IMR-90 (cell line): ENCODE measurements around the gene LIMS2. TPM values are rescaled to one million over a fixed set of nuclear protein-coding genes. Genes with fewer than 3 reads are reported as not detected.

Experiments used
- ATAC-seq: fragments of 200-7000 bp; cut with Tn5 transposase; 2 replicates; pipeline ENCODE4 v1.9.1; 2020; ENCODE audit warnings: low read depth, mild to moderate bottlenecking, moderate library complexity
- BruUV-seq: library from RNA; stranded (reverse); fragments of 400-500 nt; replicated peaks from 2 replicates; lab custom pipeline; 2021; lab: Mats Ljungman, UMichigan
- CTCF ChIA-PET: fragments of 300-600 bp; formaldehyde crosslinking; extraction: SDS; loops from one replicate; lab custom pipeline; 2021; ENCODE audit warnings: antibody characterized with exemption; lab: Yijun Ruan, JAX
- POLR2A ChIA-PET: fragments of 300-600 bp; sonication (Branson Sonifier 250); formaldehyde crosslinking; loops from one replicate; lab custom pipeline; 2022; ENCODE audit warnings: antibody characterized with exemption; ENCODE audit not compliant: unreplicated experiment; lab: Charles Lee
- DNase-seq: peaks from one replicate; pipeline ENCODE4 v3.0.0; 2013
- H2AFZ ChIP-seq: replicated peaks from 2 replicates; pipeline ENCODE3; 2013; ENCODE audit warnings: low read length, mild to moderate bottlenecking; ENCODE audit not compliant: poor library complexity
- H2AK5ac ChIP-seq: 2 replicates; pipeline ENCODE4 v1.6.1; 2013; ENCODE audit warnings: low read depth, low read length, inconsistent platforms
- H2AK9ac ChIP-seq: replicated peaks from 2 replicates; pipeline ENCODE3; 2013; ENCODE audit warnings: mild to moderate bottlenecking, low read depth, low read length, moderate library complexity; ENCODE audit not compliant: poor library complexity
- H2BK120ac ChIP-seq: 2 replicates; pipeline ENCODE4 v1.6.1; 2013; ENCODE audit warnings: low read depth, low read length, inconsistent platforms
- H2BK15ac ChIP-seq: 3 replicates; pipeline ENCODE4 v1.6.1; 2013; ENCODE audit warnings: low read depth, low read length, inconsistent platforms
- H2BK20ac ChIP-seq: 2 replicates; pipeline ENCODE4 v1.6.1; 2013; ENCODE audit warnings: low read depth, mild to moderate bottlenecking, inconsistent platforms, low read length, moderate library complexity
- H2BK5ac ChIP-seq: 2 replicates; pipeline ENCODE4 v1.6.1; 2013; ENCODE audit warnings: mild to moderate bottlenecking, low read depth, low read length, inconsistent platforms; ENCODE audit not compliant: poor library complexity, severe bottlenecking
- H3K14ac ChIP-seq: replicated peaks from 2 replicates; pipeline ENCODE4 v1.6.1; 2013; ENCODE audit warnings: low read depth, low read length, inconsistent platforms
- H3K18ac ChIP-seq: 2 replicates; pipeline ENCODE4 v1.6.1; 2013; ENCODE audit warnings: low read depth, low read length, control low read depth
- H3K23ac ChIP-seq: 2 replicates; pipeline ENCODE4 v1.6.1; 2013; ENCODE audit warnings: low read depth, low read length, inconsistent platforms
- H3K27ac ChIP-seq: 2 replicates; pipeline ENCODE4 v1.5.1; 2013; ENCODE audit warnings: mild to moderate bottlenecking, control low read depth, low read length; ENCODE audit not compliant: insufficient read depth
- H3K27me3 ChIP-seq: 2 replicates; pipeline ENCODE4 v1.6.1; 2013; ENCODE audit warnings: low read length; ENCODE audit not compliant: control insufficient read depth, insufficient read depth
- H3K36me3 ChIP-seq: 2 replicates; pipeline ENCODE4 v1.6.1; 2013; ENCODE audit warnings: low read length, mixed read lengths; ENCODE audit not compliant: control insufficient read depth, insufficient read depth
- H3K4ac ChIP-seq: 2 replicates; pipeline ENCODE4 v1.6.1; 2013; ENCODE audit warnings: low read depth, low read length, inconsistent platforms
- H3K4me1 ChIP-seq: 2 replicates; pipeline ENCODE4 v1.6.1; 2013; ENCODE audit warnings: low read length, mixed read lengths; ENCODE audit not compliant: control insufficient read depth, insufficient read depth
- H3K4me2 ChIP-seq: 2 replicates; pipeline ENCODE4 v1.6.1; 2013; ENCODE audit warnings: low read depth, mild to moderate bottlenecking, control low read depth, low read length, moderate library complexity
- H3K4me3 ChIP-seq: 2 replicates; pipeline ENCODE4 v1.5.1; 2013; ENCODE audit warnings: low read depth, mild to moderate bottlenecking, control low read depth, low read length, moderate library complexity; ENCODE audit not compliant: insufficient read depth
- H3K56ac ChIP-seq: 2 replicates; pipeline ENCODE4 v1.6.1; 2013; ENCODE audit warnings: low read length, inconsistent platforms; ENCODE audit not compliant: insufficient read depth; ENCODE audit errors: extremely low read depth
- H3K79me1 ChIP-seq, 2 experiments: 2 replicates each; pipeline ENCODE4 v1.6.1; 2013; ENCODE audit warnings: low read length in 2 of 2, inconsistent platforms in 1 of 2, low read depth in 1 of 2
- H3K9ac ChIP-seq: 2 replicates; pipeline ENCODE4 v1.6.1; 2013; ENCODE audit warnings: low read depth, low read length, control low read depth
- H3K9me1 ChIP-seq: 2 replicates; pipeline ENCODE4 v1.6.1; 2013; ENCODE audit warnings: low read length, inconsistent platforms; ENCODE audit not compliant: insufficient read depth
- H3K9me3 ChIP-seq: 2 replicates; pipeline ENCODE4 v1.6.1; 2013; ENCODE audit warnings: low read length; ENCODE audit not compliant: control insufficient read depth, insufficient read depth
- H4K20me1 ChIP-seq: 2 replicates; pipeline ENCODE4 v1.6.1; 2013; ENCODE audit warnings: low read length, inconsistent platforms; ENCODE audit not compliant: insufficient read depth
- H4K5ac ChIP-seq: 2 replicates; pipeline ENCODE4 v1.6.1; 2013; ENCODE audit warnings: mild to moderate bottlenecking, low read depth, low read length, control low read depth
- H4K8ac ChIP-seq, 2 experiments: 2 replicates each; pipeline ENCODE4 v1.6.1; 2013; ENCODE audit warnings: low read depth in 2 of 2, low read length in 2 of 2, control low read depth in 1 of 2, inconsistent platforms in 1 of 2
- H4K91ac ChIP-seq: 2 replicates; pipeline ENCODE4 v1.6.1; 2013; ENCODE audit warnings: low read depth, low read length, inconsistent platforms; ENCODE audit not compliant: insufficient read depth
- CEBPB ChIP-seq: IDR thresholded peaks from 2 replicates; pipeline ENCODE4 v1.6.1; 2012; ENCODE audit warnings: low read depth, low read length, improper control_type of control experiment
- CHD1 ChIP-seq: IDR thresholded peaks from 2 replicates; pipeline ENCODE4 v1.6.1; 2012; ENCODE audit warnings: low read depth, low read length, improper control_type of control experiment
- ELK1 ChIP-seq: fragments of 150-350 bp; IDR thresholded peaks from 2 replicates; pipeline ENCODE4 v1.6.1; 2016; ENCODE audit warnings: low read depth, mild to moderate bottlenecking, low read length, moderate library complexity, borderline replicate concordance
- MAZ ChIP-seq: IDR thresholded peaks from 2 replicates; pipeline ENCODE4 v1.6.1; 2012; ENCODE audit warnings: low read depth, mild to moderate bottlenecking, low read length, improper control_type of control experiment, moderate library complexity, borderline replicate concordance
- NFE2L2 ChIP-seq: fragments of 150-350 bp; IDR thresholded peaks from 2 replicates; pipeline ENCODE4 v1.6.1; 2016; ENCODE audit warnings: low read depth, mild to moderate bottlenecking, low read length
- SMC3 ChIP-seq: fragments of 150-350 bp; IDR thresholded peaks from 2 replicates; pipeline ENCODE4 v1.6.1; 2016; ENCODE audit warnings: low read depth, mild to moderate bottlenecking, antibody characterized with exemption, low read length, moderate library complexity
- WGBS, 2 experiments: methylation state at CpG; one replicate each; pipeline versions ENCODE4 v1.1.5 to v1.1.7; 2013; ENCODE audit warnings: missing lambda C conversion rate in 2 of 2; ENCODE audit not compliant: insufficient read length in 1 of 2; ENCODE audit errors: extremely low coverage in 2 of 2; 5-methylcytosine and 5-hydroxymethylcytosine counted together
- dilution Hi-C: fragments of 300-500 bp; cut with HindIII; formaldehyde crosslinking; loops from one replicate; pipeline ENCODE4 v1.14.3; 2018; ENCODE audit warnings: low sequenced_read_pairs; ENCODE audit not compliant: unreplicated experiment
- in situ Hi-C: fragments of 300-500 bp; cut with MboI; formaldehyde crosslinking; loops from 3 replicates; pipeline ENCODE4 v1.14.3; 2019; ENCODE audit warnings: low sequenced_read_pairs, inconsistent platforms, mixed read lengths
- intact Hi-C: fragments of 100-400 bp; cut with micrococcal nuclease; formaldehyde crosslinking; loops from 2 replicates; pipeline ENCODE4 v1.10.0; 2022
- polyA plus RNA-seq, 3 experiments: library from polyadenylated mRNA; depleted of rRNA; stranded (reverse); fragments of >200 nt; gene quantifications; 2 replicates each; pipeline ENCODE4 v1.2.3, GENCODE V29; 2012; ENCODE audit warnings: low replicate concordance in 1 of 3
- total RNA-seq: library from RNA; depleted of rRNA; stranded (reverse); fragments of >200 nt; gene quantifications from 2 replicates; pipeline ENCODE4 v1.2.3, GENCODE V29; 2012

LIMS2 gene
- total and polyA plus RNA-seq, 2 of the 4 experiments (the other 2 are of a cell fraction): 1.3 to 18.8 TPM

DNA sequence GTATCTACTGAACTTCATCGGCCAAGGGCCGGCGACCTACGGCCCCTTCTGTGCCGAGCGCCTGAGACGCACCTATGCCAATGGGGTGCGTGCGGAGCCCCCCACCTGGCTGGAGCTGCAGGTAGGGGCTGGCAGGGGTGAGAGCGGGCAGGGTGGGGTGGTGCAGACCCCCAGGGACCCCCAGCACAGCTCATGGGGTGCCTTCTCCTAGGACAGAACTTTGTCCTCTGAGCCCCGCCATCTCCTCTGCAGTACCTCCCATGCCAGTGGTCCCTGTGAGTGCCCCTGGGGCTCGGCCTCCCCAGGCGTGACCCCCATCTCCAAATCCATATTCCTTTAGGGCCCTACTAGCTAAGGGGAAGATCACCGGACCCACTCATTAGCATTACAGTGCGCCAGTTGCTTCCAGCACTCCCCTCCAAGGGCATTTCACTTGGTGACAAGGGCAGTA lies 53.3 kb downstream of the LIMS2 start:
- Histone ChIP-seq H4K5ac (no peak overlapping the region), H3K9me3 (no peaks in the 10 kb centered on the region), H2AFZ (no peak overlapping the region), H3K9ac (no peak overlapping the region), H4K20me1 (no peaks in the 10 kb centered on the region), H3K4me2 (no peak overlapping the region), H3K4me3 (no peak overlapping the region), H2BK20ac (no peak overlapping the region), H2BK15ac (no peak overlapping the region), H3K27ac (no peak overlapping the region), H3K18ac (no peak overlapping the region), H3K79me1 (no peaks in the 10 kb centered on the region), H3K14ac (no peak overlapping the region), H4K91ac (no peak overlapping the region), H3K56ac (no peak overlapping the region), H3K23ac (no peak overlapping the region), H2BK120ac (0 out of 2 replicates have a peak overlapping the region, but pooled peaks have one; percentile 2), H3K27me3 (no peaks in the 10 kb centered on the region; the same call in 1 of the 2 replicates), H3K36me3 (no peaks in the 10 kb centered on the region), H3K9me1 (peaks cover 6% of the 10 kb centered on the region; the same call in 1 of the 2 replicates), H3K4ac (no peak overlapping the region), H2BK5ac (no peak overlapping the region), H2AK9ac (no peak overlapping the region), H2AK5ac (peak overlapping the region; percentile 24; the same call in 1 of the 2 replicates), H3K4me1 (peaks cover 5% of the 10 kb centered on the region), H4K8ac (no peak overlapping the region)
- no peak for ATAC-seq
- in situ Hi-C loops: no loop called here
- intact Hi-C loops: loop anchor here (2.0 kb wide), 1 partner anchor 13 kb away; no protein-coding TSS in a partner anchor
- ChIA-PET POLR2A (no interaction called here), CTCF (no interaction called here)
- BruUV-seq: no TSS peak
- TF ChIP-seq NFE2L2 (no peak), CEBPB (no peak), MAZ (no peak), ELK1 (no peak), SMC3 (no peak), CHD1 (no peak)
- dilution Hi-C loops: no loop called here
- WGBS, 2 experiments: 100% methylated on average over 9 of the region's 15 CpGs; no CpG with 5 or more reads in 1 of the 2 experiments
- DNase-seq: no peak
